ES-I3 (cell line): ENCODE results near the gene FAM174A.

Source experiments
- H3K36me3 ChIP-seq: 2 replicates; pipeline ENCODE4 v1.6.1; 2013; ENCODE audit warnings: mild to moderate bottlenecking, low read length, control low read depth, moderate library complexity; ENCODE audit not compliant: insufficient read depth
- H3K4me1 ChIP-seq: 2 replicates; pipeline ENCODE4 v1.6.1; 2013; ENCODE audit warnings: mild to moderate bottlenecking, control low read depth, low read length; ENCODE audit not compliant: insufficient read depth
- H3K9ac ChIP-seq: 2 replicates; pipeline ENCODE4 v1.6.1; 2013; ENCODE audit warnings: low read depth, mild to moderate bottlenecking, low read length, moderate library complexity
- H3K9me3 ChIP-seq: 2 replicates; pipeline ENCODE4 v1.6.1; 2013; ENCODE audit warnings: mild to moderate bottlenecking, low read length, moderate library complexity; ENCODE audit not compliant: control insufficient read depth, insufficient read depth

The FAM174A gene

DNA sequence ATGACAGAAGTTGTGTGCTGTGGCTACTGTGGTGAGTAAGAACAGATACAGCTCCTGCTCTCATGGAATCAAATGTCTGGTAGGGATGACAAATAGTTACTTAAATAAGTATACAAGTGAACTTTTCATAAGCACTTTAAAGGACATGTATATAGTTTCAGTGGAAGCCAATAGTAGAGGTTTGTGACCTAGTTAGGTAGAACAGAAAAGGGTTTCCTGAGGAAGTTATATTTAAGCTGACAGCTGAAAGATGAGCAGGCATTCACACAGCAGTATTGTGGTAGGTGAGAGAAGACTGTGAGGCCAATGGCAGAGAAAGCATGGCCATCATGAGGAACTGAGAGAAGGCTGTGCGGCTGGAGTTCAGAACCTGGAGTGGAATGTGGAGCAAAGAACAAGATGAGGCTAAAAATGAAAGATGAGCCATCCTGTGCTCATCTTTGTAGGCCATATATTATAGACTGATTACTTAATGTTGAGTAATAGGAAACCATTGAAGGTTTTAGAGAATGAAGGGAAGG, 15.4 kb downstream of the FAM174A start:
- no peaks in the 10 kb centered on the region for H3K4me1 ChIP-seq

DNA sequence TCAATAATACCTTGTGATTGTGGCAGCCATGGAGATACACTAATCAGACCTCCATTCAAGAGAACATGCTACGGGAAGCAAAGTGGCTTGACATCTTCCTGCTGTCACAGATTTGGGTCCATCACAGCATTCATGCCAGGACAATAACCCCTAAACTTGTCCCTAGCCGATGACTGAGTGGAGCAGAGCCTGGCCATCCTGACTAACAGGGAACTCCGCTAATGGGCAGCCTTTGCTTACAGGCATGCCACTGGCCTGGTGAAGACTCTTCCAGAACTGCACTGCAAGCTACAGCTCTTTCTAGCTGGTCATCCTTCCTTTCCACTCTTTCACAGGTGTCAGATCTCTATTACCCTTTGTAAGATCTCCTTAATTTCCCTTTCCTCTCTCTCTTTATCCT, 16.0 kb downstream of the FAM174A start:
- Histone ChIP-seq H3K9me3 (no peaks in the 10 kb centered on the region), H3K36me3 (no peaks in the 10 kb centered on the region), H3K4me1 (no peaks in the 10 kb centered on the region), H3K9ac (no peak overlapping the region)

More for the DNA sequence above, 15.4 kb downstream of the FAM174A start:
- H3K36me3 ChIP-seq: no peaks in the 10 kb centered on the region
- H3K9me3 ChIP-seq: no peaks in the 10 kb centered on the region
- H3K9ac ChIP-seq: no peak overlapping the region

DNA sequence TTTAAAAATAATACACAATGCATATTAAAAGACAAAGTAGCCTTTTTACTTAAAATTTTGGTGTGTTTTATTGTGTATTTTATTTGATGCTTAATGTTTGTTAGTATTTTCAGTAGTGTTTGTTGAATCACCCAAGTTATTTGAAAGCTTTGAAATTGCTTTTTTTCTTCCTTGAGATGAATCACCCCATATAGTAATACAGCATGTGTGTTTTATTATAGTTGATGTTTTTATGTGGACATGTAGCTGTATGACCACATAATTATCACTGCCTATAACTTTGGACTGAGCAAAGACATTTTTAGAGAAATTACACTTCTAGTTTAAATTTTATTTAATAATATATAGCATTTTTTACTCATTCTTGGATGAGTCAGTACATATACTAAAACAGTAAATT, 18.0 kb downstream of the FAM174A start:
- no peak overlapping the region for H3K9ac ChIP-seq
- H3K36me3 ChIP-seq: no peaks in the 10 kb centered on the region
- H3K4me1 ChIP-seq: no peaks in the 10 kb centered on the region
- H3K9me3 ChIP-seq: no peaks in the 10 kb centered on the region

DNA sequence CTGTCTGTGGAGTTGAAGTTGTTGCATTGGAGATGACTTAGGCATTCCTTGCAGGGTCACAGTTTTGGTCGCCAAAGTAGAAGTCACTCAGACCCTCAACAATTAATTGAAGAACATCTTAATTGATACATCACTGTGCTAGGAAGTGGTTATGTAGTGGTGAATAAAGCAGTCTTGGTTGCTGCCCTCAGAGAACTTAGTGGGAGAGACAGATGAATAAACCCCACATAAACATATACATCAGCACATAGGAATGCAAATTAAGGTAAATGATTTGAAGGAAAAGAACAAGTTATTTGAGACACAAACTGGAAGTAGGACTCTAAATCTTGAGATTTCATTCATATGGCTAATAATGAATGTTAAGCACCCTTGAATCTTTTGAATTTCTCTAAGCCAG, 25.7 kb downstream of the FAM174A start:
- Histone ChIP-seq H3K36me3 (no peaks in the 10 kb centered on the region), H3K4me1 (no peaks in the 10 kb centered on the region), H3K9ac (no peak overlapping the region), H3K9me3 (no peaks in the 10 kb centered on the region)

DNA sequence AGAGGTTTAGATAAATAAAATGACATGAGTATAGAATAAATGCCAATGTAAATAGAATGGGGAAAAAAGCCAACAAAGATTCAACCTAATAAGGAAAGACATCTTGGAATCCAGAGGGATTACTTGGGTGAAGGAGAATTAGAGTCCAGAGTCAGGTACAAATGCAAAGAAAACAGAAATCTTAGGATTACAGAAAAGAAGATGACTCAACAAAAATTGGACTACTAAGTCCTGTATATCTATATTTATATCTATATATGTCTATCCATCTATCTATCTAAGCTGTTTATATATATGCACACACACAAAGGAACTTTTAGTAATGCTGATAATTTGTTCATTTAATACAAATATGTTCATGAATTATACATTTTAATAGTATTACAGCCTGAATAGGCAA, 27.6 kb downstream of the FAM174A start:
- H3K4me1 ChIP-seq: no peaks in the 10 kb centered on the region
- H3K9ac ChIP-seq: no peak overlapping the region
- H3K36me3 ChIP-seq: no peaks in the 10 kb centered on the region
- H3K9me3 ChIP-seq: no peaks in the 10 kb centered on the region

DNA sequence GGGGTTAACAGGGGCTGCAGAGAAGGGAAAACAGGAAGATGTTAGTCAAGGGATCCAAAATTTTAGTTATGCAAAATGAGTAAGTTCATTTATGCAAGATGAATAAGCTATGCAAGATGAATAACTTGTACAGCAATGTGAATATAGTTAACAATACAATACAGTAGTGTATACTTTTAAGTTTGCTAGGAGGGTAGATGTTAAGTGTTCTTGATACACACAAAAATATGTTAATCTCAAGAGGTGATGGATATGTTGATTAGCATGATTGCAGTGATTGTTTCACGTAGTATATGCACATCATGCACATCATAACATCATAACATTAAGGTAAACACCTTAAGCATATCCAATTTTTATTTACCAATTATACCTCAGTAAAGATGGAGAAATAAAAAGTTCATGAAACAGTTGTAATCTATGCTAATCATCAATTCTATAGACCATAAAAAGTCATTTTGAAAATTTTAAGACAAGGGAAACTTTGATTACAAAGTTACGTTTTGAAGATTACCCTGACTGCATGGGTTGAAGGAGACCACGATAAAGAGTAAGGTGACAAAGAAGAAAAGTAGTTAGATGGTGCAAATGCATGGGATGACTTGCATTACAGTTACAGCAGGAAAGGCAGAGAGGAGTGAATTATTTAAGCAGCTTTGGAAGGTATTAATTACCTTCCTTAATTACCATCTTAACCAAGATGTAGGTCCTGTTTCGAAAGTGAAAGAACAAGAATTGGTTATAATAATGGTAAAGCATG, 31.4 kb downstream of the FAM174A start:
- H3K9ac ChIP-seq: no peak overlapping the region
- H3K9me3 ChIP-seq: no peaks in the 10 kb centered on the region
- no peaks in the 10 kb centered on the region for H3K4me1 ChIP-seq
- no peaks in the 10 kb centered on the region for H3K36me3 ChIP-seq

DNA sequence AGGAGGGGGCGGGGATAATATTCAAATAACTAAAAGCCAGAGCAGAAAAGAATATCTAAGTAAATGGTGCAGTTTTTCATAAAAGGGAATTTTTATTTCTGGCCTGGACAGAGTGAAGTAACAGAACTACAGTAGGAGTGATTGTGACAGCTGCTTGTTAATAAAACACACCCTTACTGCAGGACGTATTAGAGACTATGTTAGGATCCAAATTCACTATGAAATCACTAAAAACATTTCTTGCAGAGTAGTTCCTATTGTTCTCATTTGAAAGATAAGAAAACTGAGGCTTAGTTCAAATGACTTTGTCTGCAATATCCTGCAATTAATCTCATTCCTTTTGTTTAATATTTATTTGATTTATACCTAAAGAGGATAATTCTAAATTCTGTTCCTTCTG, 39.5 kb downstream of the FAM174A start:
- Histone ChIP-seq H3K36me3 (no peaks in the 10 kb centered on the region), H3K9me3 (no peaks in the 10 kb centered on the region), H3K4me1 (no peaks in the 10 kb centered on the region), H3K9ac (no peak overlapping the region)

DNA sequence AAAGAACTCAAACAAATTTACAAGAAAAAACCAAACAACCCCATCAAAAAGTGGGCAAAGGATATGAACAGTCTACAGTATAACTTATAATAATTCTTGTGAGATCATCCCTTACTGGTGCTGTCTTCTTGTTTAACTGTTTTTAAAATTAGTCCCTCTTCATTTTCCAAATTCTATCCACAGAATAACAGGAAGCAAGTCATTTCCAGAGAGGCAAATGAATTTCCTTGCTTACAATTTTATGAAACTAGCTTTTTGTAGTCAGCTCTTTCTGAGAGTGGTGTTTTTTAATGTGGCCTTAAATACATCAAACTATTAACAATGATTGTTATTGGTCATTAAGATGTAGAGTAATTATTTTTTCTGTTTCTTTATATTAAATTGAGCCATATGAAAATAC, 40.6 kb downstream of the FAM174A start:
- Histone ChIP-seq H3K9ac (no peak overlapping the region), H3K4me1 (no peaks in the 10 kb centered on the region), H3K36me3 (no peaks in the 10 kb centered on the region)

DNA sequence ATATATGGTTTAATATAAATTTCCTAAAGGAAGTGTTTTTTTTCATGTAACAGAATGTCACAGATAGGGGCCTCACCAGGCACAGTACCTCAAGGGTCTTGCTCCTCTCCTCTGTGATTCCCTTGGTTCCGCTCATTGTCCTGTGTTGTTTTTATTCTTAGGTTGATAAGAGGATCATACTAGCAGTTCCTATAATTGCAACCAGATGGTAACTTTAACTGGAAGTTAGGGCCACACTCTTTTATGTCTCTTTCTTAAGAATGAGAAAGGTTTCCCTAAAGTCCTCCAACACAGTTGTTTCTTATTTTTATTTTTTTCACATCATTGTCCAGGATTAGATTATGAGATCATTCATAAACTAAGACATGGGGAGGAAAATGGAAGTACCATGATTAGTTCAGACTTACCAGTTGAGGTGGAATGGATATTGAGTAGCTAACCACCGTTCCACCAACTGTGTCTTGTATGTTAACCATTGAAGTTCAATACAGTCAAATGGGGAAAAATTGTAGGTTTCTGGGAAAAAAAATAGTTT, 41.1 kb downstream of the FAM174A start:
- no peaks in the 10 kb centered on the region for H3K9me3 ChIP-seq
- H3K9ac ChIP-seq: no peak overlapping the region
- no peaks in the 10 kb centered on the region for H3K4me1 ChIP-seq
- no peaks in the 10 kb centered on the region for H3K36me3 ChIP-seq

More for the DNA sequence above, 40.6 kb downstream of the FAM174A start:
- H3K9me3 ChIP-seq: no peaks in the 10 kb centered on the region

DNA sequence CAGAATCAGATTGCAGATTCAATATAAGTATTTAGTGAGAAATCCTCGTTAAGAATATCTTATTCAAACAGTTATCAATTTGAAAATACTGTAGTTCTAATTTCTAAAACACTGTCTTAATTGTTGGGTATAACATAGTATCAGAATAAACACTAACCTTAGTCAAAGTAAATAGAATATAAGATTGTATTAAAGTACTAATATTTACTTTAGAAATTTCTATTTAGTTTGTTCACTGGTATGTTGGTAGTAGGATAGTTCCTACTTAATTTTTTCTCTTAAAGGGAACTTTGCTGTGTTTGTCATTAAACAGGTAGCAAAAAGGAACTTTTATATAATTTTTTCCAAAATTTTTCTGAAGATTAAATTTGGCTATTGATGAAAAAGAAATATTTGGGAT, 42.3 kb downstream of the FAM174A start:
- Histone ChIP-seq H3K9me3 (no peaks in the 10 kb centered on the region), H3K4me1 (no peaks in the 10 kb centered on the region), H3K36me3 (no peaks in the 10 kb centered on the region), H3K9ac (no peak overlapping the region)

DNA sequence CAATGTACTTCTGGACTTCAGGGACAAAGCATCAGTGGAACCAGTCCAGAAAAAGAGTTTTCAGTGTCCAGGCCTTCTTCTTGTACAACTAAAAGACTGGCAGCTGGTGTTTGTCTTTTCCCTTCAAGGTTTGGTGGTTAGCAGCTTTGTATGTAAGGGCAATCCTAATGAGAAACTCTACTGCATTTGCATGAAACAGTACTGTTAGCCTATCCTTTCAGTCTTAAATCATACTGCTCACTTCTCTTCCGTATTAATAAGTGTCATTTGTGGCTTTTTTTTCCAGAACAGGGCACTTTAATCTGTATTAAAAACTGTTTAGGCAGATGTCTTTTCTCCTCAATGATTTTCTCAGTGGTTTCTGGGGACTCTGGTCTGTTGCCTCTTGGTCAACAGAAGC, 48.9 kb downstream of the FAM174A start:
- H3K9me3 ChIP-seq: no peaks in the 10 kb centered on the region
- H3K4me1 ChIP-seq: no peaks in the 10 kb centered on the region
- H3K36me3 ChIP-seq: no peaks in the 10 kb centered on the region
- no peak overlapping the region for H3K9ac ChIP-seq

DNA sequence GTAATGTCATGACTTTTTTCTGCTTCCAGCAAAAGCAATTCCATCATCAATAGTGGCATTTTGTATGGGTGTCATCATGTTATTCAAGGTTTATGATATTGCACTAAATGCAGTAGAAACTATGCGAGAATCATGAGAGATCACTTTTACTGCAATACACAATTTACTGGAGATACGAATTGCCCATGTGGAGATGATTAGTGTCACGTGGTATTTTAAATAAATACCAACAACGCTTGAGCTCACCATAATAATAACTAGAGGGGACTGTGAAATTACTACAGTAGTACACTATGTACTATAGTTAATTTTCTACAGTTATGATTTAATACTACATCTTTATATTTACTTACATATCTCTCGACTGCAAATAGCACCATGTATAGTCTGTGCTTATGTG, 49.7 kb downstream of the FAM174A start:
- Histone ChIP-seq H3K4me1 (no peaks in the 10 kb centered on the region), H3K36me3 (no peaks in the 10 kb centered on the region), H3K9ac (no peak overlapping the region), H3K9me3 (no peaks in the 10 kb centered on the region)

DNA sequence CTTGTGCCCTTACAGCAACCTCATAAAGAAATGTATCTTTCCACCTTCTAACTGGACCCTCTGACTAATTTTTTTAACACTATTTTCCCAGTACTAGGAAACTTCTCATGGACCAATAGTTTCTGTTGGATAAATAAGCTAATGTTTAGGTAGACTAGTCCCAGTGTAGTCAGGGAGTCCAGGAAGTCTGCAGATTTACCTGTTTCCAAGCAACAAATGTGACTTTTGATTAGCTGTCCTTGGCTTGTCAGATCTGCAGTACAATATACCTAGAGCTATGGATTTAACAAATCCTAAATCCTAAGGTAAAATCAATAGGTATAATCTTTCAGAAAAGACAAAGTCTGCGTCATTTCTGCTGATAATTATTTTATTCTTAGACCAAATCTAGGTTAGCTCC, 55.7 kb downstream of the FAM174A start:
- Histone ChIP-seq H3K36me3 (no peaks in the 10 kb centered on the region), H3K4me1 (no peaks in the 10 kb centered on the region), H3K9me3 (no peaks in the 10 kb centered on the region)

DNA sequence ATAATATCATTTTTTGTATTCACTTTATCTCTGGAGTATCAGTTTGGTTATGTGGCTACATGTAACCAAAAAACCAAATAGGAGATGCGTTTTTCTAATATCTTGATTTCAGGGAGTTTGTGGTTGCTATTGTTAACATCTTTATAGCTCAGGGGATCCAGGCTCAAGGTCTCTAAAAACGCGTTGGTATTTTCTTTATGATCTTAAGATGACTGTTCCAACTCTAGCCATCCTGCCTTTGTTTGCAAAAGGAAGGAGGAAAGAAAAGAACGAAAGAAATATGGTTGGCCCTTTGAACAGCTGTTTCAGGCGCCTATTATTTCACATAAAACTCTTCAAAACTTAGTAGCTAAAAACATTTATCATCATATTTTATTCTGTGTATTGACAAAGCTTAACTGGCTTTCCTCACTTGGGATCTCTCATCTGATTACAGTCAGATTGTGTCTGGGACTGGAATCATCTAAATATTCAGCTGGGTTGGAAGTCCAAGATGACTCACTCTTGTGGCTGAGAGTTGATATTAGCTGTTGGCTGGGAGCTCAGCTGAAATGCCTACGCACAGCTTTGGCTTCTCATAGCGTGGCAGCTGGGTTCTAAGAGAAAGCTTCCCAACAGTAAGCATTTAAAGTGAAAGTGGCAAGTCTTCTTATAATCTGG, 60.1 kb downstream of the FAM174A start:
- no peaks in the 10 kb centered on the region for H3K9me3 ChIP-seq
- H3K4me1 ChIP-seq: no peaks in the 10 kb centered on the region
- H3K9ac ChIP-seq: no peak overlapping the region
- no peaks in the 10 kb centered on the region for H3K36me3 ChIP-seq

More for the DNA sequence above, 55.7 kb downstream of the FAM174A start:
- H3K9ac ChIP-seq: no peak overlapping the region

DNA sequence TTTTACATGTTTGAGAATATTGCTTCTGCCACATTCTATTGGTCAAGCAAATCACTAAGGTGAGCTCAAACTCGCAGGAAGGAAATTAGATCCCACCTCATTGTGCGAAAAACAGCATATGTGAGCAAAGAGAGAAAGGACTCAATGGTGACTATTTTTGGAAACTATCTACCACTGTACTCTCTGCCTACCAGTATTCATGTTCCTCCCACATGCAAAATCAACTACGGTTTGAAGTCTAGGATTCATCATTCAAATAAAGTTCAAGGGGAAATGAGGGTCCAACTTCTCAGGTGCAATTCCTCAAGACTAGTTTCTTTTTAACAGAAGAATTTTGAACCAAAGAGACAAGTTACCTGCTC, 60.6 kb downstream of the FAM174A start:
- no peaks in the 10 kb centered on the region for H3K36me3 ChIP-seq
- H3K9ac ChIP-seq: no peak overlapping the region
- H3K9me3 ChIP-seq: no peaks in the 10 kb centered on the region

More for the DNA sequence above, 60.6 kb downstream of the FAM174A start:
- no peaks in the 10 kb centered on the region for H3K4me1 ChIP-seq
